SK-N-SH treated with all-trans-retinoic acid at 6 μM for 48 hours (cell line): ENCODE data around the gene ANP32A.

ENCODE experiments used
- SNAI2 ChIP-seq: fragments of 250-450 bp; sonication (Bioruptor Pico); IDR thresholded peaks from 2 replicates; pipeline ENCODE4 v1.5.0; 2020; ENCODE audit warnings: mild to moderate bottlenecking, moderate library complexity
- TCF4 ChIP-seq: fragments of 250-450 bp; sonication (Bioruptor Pico); IDR thresholded peaks from 2 replicates; pipeline ENCODE4 v1.8.0; 2021; ENCODE audit warnings: mild to moderate bottlenecking, moderate library complexity, borderline replicate concordance

- TF ChIP-seq TCF4 (CRISPR knock-in tag): no peak
- TF ChIP-seq SNAI2: no peak
These were observed 77.4 kb downstream of the ANP32A start for GRCh38 chr15:68743256-68743655.
